HG03342 (cell line): ENCODE results near the gene PYGB.
"Not testable (repeated sequence)": the region's sequence is repeated elsewhere in the genome, so short reads cannot be mapped to it uniquely, and the experiment has no call there.

Source experiments
- ATAC-seq: cut with Tn5 transposase; IDR thresholded peaks from one replicate; pipeline ENCODE4 v1.9.1; 2021; ENCODE audit warnings: mild to moderate bottlenecking, moderate library complexity; ENCODE audit not compliant: unreplicated experiment

Gene PYGB

DNA sequence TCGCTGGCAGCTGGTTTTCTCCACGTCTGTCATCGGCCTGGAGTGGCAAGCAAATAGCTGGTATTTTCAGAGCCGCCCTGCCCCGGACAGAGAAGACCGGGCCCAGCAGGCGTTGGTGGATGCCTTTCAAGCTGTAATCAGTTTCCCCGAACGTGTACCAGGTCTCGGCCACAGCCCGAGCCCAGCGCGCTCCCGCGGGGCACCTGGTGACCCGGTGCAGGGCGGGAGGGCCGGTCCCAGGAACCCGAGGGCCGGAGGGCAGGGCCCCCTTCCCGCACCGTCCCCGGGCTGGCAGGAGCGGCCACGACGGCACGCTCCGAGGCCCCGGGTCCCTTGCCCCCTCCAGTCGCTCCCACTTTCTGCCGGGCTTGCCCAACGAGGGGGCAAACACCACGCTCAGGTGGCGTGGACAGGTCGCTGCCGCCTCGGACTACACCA lies 348 bp upstream of the PYGB start:
- peak; percentile 31 for ATAC-seq

DNA sequence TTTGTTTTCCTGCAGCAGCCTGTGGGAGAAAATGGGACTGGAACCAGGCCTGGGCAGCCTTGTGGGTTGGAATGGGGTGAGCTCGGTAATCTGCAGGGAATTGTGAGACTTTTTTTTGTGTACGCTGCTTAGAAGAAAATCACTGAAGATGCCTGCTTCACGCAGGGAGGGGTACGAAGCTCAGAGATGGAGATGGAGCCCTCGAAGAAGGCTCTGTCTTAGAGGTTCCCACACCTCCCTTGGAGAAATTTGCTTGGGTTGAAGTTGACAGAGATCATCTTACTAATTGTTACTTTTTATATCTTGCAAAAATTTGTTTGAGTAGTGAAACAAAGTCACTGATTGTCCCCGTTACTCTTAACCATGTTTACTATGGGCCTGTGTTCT lies 894 bp downstream of the PYGB start:
- ATAC-seq = no peak

DNA sequence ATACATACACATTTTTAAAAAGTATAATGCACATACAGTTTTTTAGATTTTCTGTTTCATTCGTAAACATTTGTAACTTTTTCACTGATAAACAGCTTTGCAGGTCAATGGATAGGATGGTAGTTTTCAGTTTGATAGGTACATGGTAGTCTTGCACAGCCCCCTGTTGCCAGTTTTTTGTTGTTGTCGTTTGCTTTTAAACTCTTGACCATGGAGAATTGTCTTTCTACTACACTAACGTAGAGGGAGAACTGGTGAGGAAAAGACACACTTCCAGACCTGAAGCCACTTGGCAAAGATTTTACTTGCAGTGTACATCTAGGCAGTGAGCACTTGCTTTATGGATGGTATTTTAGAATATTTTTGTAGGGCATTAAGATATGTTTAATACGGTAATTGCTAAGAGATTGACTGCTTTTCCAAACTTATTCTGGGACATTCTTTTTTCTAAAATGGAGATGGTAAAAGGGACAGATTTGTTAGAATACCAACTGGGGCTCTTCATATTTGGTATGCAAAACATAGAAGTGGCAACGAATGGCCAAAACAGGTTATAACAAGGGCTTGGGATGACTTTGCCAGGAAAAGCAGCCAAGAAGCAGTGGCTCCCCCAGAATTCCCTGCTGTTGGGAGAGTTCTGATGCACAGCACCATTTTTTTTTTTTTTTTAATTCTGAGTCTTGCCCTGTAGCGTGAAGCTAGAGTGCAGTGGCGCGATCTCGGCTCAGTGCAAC lies 1.5 kb downstream of the PYGB start:
- no peak for ATAC-seq

DNA sequence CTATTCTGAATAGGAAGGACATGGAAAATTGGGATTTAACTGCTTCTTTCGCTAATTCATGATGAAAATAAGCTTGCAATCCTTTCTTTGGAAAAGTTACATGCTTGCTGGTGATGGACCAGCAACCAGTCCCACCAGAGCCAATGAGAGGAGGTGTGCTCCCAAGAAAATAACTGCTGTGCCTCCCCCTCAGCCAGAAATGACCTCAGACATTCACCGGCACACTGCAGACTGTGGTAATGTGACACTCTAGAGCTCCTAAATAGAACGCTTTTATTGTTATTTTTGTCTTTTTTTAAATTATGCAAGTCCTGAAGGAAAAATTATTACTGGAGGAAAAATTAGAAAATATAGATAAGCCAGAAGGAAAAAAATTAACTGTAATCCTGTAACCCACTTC lies 2.6 kb downstream of the PYGB start:
- ATAC-seq = no peak

DNA sequence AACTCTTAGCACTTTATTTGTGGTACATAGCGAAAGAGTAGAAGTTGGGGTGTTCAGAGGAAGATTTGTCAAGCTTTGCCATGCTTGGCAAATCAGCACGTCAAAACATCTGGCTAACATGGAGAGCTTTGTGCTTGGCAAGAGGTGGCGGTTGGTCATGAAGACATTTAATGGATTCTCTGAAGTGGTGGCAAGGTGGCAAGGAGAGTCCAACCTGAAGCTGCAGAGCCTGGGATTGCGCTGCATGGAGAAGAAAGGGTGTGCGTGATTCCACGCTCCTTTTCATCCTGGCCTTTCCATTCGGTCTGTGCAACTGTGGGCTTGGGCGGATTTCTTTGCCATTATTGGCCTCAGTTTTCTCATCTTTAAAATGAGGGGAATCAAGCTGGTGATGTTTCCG lies 3.1 kb downstream of the PYGB start:
- no peak for ATAC-seq

DNA sequence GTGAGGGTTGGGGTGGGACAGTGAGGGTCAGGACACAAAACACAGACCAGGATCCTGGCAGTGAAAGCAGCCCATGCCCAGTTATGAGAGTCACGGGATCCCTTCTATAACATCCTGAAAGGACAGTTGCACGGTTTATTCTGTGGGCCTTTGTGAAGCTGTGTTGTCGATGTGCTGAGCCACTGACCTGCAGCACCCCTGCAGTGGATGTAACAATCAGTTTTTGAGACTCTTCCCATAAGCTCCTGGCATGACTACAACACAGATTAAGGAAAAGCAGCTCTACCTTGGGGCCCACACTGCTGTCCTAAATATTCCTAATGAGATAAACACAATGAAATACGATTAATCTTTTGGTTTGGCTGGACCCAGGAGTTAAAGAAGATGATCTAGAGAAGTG lies 3.7 kb downstream of the PYGB start:
- no peak for ATAC-seq

DNA sequence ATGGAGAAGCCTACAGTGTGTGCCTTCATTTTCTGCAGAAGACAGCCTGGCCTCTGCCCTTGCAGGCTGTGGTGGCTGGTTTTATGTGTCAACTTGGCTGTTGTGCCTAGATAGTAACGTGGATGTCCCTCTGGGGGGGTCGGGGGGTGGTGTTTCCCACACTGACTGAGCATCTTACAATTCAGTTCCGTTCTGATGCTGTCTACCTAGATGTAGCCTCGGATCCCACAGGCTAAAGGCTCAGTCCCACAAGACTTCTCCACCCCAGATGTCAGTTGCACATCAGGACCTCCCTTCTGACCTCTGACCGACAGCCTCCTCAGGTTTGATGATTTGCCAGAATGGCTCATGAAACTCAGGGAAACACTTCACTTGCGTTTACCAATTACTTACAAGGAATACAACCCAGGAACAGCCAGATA lies 4.4 kb downstream of the PYGB start:
- no peak for ATAC-seq

DNA sequence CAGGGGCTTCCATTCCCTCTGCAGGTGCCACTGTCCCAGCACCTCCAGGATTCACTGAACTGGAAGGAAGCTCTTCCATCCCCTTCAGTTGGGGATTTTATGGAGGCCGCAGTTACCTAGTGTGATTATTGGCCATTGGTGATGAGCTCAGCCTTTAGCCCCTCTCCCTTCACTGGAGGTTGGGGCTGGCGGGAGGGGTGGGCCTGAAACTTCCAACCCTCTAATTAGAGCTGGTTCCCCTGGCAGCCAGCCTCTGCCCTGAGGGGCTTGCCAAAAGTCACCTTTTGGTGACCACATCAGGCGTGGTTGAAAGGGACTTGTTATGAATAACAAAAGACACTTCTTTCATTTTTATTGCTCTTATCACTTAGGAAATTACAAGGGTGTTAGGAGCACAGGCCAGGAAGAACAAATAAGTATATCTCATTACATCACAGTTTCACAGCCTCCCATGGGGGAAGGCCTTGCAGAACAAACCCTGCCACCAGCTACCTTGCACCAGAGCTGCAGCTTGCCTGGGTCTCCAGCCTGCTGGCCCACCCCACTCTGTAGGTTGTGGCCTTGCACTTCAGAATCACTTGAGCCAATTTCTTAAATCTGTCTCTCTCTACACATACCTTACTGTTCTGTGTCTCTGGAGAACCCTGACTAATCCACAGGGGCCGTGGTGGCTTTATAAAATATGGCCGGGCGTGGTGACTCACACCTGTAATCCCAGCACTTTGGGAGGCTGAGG lies 5.0 kb downstream of the PYGB start:
- no peak for ATAC-seq

DNA sequence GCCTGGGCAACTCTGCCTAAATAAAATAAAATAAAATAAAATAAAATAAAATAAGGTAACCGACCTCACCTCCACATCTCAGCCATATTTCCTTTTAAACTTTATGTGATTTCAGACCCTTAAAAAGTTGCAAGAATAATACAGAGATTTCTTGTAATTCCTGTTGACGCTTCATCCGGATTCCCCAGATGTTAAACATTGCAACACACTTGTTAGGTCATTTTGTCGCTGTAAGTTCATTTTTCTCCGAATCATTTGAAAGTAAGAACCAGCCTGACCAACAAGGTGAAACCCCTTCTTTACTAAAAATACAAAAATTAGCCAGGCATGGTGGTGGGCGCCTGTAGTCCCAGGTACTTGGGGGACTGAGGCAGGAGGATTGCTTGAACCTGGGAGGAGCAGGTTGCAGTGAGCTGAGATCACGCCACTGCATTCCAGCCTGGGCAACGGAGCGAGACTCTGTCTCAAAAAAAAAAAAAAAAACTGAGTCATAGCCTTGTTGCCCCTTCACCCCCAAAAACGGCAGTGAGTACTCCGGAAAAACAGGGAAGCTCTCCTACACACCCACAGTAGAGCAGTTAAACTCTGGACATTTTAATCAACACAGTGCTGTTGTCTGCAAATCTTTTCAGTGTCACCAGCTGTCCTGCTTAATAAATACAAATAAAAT lies 5.9 kb downstream of the PYGB start:
- no peak for ATAC-seq

DNA sequence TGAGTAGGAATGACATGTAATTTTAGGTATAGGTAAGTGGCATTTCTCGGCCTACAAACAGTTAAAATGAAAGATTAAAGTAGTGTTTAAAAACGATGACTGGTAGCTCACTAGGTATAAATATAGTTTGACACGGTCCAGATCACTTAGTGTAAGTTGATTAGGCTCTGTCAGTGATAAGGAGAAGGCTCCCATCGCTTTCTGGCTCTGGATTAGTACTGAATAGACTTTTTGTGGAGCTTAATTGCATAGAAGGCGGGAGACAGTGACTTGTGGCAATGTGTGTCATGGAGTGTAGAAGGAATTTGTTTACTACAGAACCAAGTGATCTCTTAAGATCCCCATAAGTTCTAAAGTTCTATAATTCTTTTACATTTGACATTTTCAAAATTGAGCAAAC lies 6.7 kb downstream of the PYGB start:
- ATAC-seq = no peak

DNA sequence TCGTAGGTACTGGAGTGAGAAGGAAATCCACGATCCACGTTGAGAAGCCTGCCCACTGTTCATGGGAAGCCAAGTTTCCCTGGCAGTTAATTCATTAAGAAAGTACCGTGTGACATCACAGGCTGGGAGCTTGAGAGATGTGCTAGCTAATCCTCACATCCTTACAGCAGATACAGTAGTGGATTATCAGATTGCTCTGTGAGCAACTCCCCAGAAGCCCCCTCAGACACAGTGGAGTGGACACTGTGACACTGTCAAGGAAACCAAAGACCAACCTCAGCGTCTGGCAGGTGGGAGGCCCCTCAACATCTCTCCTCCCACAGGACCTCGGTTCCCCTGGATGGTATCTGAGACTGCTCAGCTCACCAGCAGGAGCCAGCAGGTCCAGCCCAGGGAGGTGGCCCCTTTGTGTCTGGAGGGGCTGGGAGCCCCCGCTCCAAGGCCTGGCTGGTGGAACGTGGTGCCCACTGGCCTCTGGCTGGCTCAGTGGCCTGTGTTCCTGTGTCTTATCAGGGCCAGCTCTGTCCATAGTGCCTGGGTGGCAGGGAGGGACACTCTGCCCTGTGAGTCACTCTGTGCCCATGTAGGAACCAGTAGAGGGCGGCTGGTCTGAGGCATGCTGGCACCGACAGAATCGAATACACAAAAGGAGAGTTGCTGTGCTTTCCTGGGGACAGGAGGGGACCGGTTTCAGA lies 7.2 kb downstream of the PYGB start:
- ATAC-seq = no peak

DNA sequence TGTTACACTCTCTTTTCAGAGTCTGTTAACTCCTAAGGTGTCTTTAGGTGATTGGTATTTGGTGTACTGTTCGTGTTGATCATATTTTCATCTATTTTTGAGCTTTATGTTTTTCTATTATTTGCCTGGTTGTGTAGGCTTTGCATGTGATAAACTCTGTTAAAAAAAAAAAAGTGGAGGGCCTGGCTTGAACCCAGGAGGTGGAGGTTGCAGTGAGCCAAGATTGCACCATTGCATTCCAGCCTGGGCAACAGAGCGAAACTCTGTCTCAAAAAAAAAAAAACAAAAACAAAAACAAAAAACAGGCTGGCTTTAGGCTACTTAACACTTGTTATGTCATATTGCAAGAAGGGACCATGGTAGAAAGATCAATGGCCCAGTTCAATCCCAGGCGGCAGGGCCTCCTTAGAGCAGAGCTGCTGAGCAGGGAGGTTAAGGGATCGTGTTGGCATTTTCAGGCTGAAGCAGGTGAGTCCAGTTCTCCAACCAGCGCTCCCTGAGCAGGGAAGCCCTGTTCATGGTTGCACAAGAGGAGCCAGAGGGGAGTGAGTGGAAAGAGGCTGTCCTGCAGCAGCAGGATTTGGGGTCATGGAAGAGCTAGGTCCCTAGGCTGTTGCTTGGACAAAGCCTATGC lies 8.5 kb downstream of the PYGB start:
- ATAC-seq = no peak

DNA sequence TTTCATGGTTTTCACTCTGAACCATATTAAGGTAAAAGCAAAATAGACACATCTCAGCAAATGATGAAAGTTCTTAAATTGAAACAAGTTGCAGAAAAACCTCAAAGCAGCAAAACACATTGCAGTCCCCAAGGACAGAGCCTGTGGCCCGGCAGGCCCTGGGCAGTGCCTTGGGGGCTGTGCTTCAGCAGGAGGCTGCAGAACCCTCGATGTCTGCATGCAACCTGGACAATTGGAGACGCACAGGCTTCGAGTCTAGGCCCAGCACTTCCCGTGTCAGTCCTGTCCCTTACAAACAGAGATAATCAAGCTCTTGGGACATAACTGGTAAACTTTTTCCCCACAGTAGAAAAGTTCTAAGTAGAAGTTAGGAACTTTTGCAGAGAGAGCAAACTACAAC lies 9.2 kb downstream of the PYGB start:
- ATAC-seq = no peak

DNA sequence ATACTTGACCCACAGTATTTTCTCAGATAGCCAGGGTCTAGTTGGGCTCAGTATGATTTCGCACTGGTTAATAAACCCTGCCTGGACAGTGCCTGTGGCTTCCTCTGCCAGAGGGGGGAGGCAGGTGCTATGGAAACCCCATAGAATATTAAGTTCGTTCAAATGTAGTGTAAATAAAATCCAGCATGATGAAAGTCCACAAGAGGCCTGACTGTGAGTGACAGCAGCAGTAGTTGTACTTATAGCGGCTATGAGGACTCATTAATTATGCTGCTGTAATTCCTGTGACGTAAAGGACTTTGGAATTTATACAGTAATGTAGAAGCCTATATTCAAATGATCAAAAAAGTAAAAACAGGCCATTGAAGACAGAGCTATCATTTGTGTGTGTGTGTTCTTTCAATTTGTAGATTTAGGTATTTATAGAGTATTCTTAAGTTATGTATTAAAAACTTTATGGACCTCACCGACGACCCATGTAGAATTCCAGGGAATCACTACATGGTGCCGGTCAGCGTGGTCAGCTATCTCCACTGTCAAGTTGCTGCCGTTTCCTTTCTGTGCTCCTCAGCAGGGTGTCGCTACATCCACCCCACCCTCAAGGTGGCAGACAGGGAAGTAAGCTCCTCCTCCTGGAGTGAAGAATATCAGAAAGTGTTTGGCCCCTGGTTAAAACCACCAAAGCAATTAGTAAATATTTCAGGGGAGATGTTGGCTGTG lies 10.0 kb downstream of the PYGB start:
- ATAC-seq = no peak

DNA sequence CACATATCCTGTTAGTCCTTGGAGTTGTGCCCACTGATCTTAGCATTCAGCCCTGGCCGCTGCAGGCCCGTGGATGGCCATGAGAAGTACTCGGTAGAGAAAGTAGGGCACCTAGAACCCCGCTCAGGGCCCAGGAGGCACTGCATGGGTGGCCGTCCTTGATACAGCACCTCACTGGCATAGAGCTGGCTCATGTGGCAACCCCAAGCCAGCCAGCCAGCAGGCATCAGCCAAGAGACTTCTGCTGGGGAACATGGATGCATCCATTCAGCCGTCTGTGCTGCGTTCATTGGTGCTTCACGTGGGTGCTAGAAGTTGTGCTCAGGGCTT lies 10.6 kb downstream of the PYGB start:
- no peak for ATAC-seq

DNA sequence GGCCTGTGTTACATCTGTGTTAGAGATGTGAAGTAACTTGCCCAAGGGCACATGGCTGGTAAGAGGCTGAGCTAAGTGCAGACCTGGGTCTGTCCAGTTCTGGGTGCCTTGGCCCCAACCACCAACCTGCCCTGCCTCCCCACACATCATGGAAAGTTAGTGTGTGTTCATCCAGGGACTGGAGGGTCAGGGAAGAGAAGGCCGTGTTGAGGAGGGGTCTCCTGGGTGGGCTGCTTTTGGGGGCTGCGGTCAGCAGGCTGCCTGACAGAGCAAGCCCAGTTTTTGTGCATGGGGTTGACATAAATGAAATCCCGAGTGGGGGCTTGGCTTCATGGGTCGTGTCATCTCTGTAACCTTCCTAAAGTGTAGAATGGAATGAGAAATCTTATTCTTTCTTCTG lies 10.9 kb downstream of the PYGB start:
- ATAC-seq = no peak

DNA sequence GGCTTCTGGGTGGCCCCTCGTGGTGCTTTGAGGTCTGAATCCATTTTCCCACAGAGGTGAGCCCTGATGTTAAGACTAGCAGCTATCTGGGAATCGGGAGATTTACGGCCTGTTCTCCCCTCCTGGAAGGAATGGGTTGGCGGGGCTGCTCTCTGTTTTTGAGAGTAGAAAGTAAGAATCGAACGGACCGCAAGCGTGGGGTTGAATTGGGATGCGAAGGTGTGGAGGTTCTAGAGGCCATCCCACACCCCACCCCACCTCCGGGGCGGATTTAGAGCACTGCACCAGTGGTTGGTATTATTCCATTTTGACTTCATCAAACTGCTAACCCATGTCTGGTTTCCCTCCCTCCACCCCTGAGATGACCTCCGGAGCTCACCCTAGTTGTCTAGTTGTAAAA lies 11.5 kb downstream of the PYGB start:
- no peak for ATAC-seq

DNA sequence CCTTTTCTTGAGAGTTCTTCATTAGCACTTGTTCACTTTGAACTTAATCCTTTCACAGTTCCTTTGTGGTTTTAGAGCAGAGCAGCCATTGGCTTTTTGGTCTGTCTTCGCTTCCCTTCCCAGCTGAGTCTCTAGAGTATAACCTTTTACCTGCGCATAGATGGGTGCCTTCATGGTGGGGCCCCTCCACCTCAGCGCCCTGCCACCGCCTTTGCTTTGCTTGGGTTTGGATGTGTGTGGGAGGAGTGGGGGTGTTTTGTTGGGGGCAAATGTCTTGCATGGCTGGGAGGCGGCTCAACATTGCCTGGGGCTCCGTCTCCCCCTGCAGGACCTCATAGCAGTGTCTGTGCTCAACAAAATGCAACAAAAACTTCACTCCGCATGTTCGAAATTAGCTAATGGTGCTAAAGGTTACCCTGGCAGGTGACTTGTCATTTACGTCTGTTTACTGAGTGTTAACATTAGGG lies 11.9 kb downstream of the PYGB start:
- ATAC-seq = no peak

DNA sequence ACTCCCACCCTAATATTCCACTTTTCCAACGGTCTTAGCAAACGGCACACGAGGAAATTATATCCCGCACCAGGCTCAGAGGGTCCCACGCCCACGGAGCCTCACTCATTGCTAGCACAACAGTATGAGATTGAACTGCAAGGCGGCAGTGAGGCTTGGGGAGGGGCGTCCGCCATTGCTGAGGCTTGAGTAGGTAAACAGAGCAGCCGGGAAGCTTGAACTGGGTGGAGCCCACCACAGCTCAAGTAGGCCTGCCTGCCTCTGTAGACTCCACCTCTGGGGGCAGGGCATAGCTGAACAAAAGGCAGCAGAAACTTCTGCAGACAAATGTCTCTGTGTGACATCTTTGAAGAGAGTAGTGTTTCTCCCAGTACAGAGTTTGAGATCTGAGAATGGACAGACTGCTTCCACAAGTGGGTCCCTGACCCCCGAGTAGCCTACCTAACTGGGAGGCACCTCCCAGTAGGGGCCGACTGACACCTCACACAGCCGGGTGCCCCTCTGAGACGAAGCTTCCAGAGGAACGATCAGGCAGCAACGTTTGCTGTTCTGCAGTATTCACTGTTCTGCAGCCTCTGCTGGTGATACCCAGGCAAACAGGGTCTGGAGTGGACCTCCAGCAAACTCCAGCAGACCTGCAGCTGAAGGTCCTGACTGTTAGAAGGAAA lies 13.0 kb downstream of the PYGB start:
- not testable (repeated sequence) for ATAC-seq
